ENCODE data around the gene KIF5B. TPM values are rescaled to one million over a fixed set of nuclear protein-coding genes. Genes with fewer than 3 reads are reported as not detected.

KIF5B gene
- total and polyA plus RNA-seq, 2 of the 8 experiments (the other 6 are each of a cell fraction or from before 2014, with no cell fraction given) = 9.8 to 68.4 TPM

DNA sequence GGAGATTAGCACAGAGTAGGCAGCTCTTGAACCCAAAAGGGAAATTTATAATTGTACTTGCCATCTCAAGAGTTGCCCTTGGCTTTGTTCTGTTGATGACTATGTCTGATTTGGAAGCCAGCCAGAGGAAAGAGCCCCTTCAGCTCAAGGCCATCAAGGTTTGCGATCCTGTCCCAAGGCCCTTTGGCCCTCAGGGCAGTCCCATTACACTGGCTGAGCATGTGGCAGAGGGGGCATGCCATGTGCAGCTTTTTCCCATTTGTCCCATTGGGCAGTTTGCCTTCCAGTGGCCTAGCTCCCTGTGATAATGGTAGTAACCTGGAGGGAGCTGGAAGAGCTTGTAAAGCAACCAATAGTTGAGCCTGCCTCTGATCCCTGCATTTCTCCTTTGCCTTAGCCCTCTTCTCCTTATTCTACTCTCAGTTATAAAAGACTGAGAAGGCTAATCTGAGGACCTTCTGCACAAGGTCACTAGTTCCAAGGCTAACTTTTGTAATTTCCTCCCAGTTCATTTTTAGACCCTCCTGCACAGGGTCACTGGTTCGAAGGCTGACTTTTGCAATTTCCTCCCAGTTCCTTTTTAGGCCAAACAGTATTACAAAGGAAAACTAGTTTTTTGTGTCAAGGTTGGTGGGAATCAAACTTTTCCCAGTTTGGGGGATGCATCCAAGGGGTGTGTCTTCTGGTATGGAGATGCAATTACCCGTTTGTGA is 96.6 kb downstream of the KIF5B start:
- H2AK5ac ChIP-seq (ENCODE audit: low read depth, low read length) = no peak overlapping the region
- H3K4me2 ChIP-seq (ENCODE audit: insufficient read depth in 1 of 2, low read depth in 2 of 2, low read length in 2 of 2) = no peak overlapping the region
- H3K23ac ChIP-seq (ENCODE audit: insufficient read length) = no peak overlapping the region
- CTCF ChIA-PET (ENCODE audit: partially characterized antibody) = no interaction called here
- peaks cover 7 to 9% of the 10 kb centered on the region in 2 experiments; a peak in 3 of 4 replicates for H3K9me3 ChIP-seq (ENCODE audit: insufficient read depth in 2 of 2, low read depth in 1 of 2, low read length in 1 of 2)
- H3K4ac ChIP-seq (replicated peaks; ENCODE audit: insufficient read length, low read depth, low read length) = no peak overlapping the region
- no peak for FAIRE-seq
- POLR2A ChIA-PET (ENCODE audit: partially characterized antibody) = no interaction called here
- H4K5ac ChIP-seq (ENCODE audit: insufficient read length, low read depth, low read length) = no peak overlapping the region
- H4K20me1 ChIP-seq (replicated peaks in 1 of 2; ENCODE audit: control insufficient read depth in 1 of 2, insufficient read depth in 2 of 2, low read length in 2 of 2) = no peaks in the 10 kb centered on the region
- no peak overlapping the region for H4K8ac ChIP-seq (ENCODE audit: extremely low read depth, insufficient read depth, low read length)
- no peak overlapping the region for H2BK20ac ChIP-seq (ENCODE audit: low read length)
- no peaks in the 10 kb centered on the region for H3K79me2 ChIP-seq (ENCODE audit: control insufficient read depth in 1 of 2, insufficient read depth in 2 of 2, low read length in 2 of 2)
- no peak overlapping the region for H3K56ac ChIP-seq (replicated peaks; ENCODE audit: insufficient read length, low read depth, low read length)
- H3K27me3 ChIP-seq (replicated peaks in 1 of 4; ENCODE audit: control insufficient read depth in 3 of 4, extremely low read depth in 1 of 4, insufficient read depth in 3 of 4, low read length in 3 of 4) = no peaks in the 10 kb centered on the region
- no peak overlapping the region for H3K18ac ChIP-seq (ENCODE audit: extremely low read depth, low read length)
- no peak overlapping the region for H3K9ac ChIP-seq (replicated peaks in 1 of 4; ENCODE audit: extremely low read depth in 1 of 4, low read depth in 3 of 4, low read length in 3 of 4)
- H3K27ac ChIP-seq (ENCODE audit: low read depth, low read length) = no peak overlapping the region
- WGBS, 2 experiments (ENCODE audit: extremely low coverage in 1 of 2, insufficient coverage in 1 of 2, insufficient read length in 1 of 2, insufficient replicate concordance in 2 of 2, low coverage in 1 of 2, low lambda C conversion rate in 2 of 2, missing lambda C conversion rate in 1 of 2) = 75% methylated on average over 3 of the region's 3 CpGs; no CpG with 5 or more reads in 1 of the 2 experiments
- H4K91ac ChIP-seq (replicated peaks; ENCODE audit: insufficient read length, low read length) = no peak overlapping the region
- H3K36me3 ChIP-seq (ENCODE audit: control insufficient read depth in 2 of 4, insufficient read depth in 4 of 4, low read length in 3 of 4) = no peaks in the 10 kb centered on the region
- H2AFZ ChIP-seq (ENCODE audit: low read length) = no peak overlapping the region
- DNase-seq (ENCODE audit: low read depth in 1 of 2, low spot score in 2 of 2) = no peak
- H2BK5ac ChIP-seq (ENCODE audit: low read depth, low read length) = no peak overlapping the region
- no peak overlapping the region for H3K4me3 ChIP-seq (ENCODE audit: extremely low read depth in 1 of 4, insufficient read depth in 2 of 4, low read depth in 3 of 4, low read length in 4 of 4)
- H3K14ac ChIP-seq (ENCODE audit: insufficient read length) = no peak overlapping the region
- H3K79me1 ChIP-seq (ENCODE audit: low read depth, low read length) = no peaks in the 10 kb centered on the region
- no peak overlapping the region for H2BK15ac ChIP-seq (ENCODE audit: low read length)
- H2BK12ac ChIP-seq (ENCODE audit: low read depth, low read length) = no peak overlapping the region
- H3K23me2 ChIP-seq (ENCODE audit: low read depth, low read length) = no peaks in the 10 kb centered on the region
- H3K4me1 ChIP-seq (replicated peaks in 1 of 4; ENCODE audit: control insufficient read depth in 3 of 4, insufficient read depth in 4 of 4, low read length in 3 of 4) = no peaks in the 10 kb centered on the region
- no peak overlapping the region for H2BK120ac ChIP-seq (replicated peaks; ENCODE audit: low read depth, low read length)
- TF ChIP-seq TBP (IDR thresholded peaks at IDR 0.05; ENCODE audit: low read depth, low read length) (no peak), HDAC2 (IDR thresholded peaks at IDR 0.05; ENCODE audit: borderline replicate concordance in 1 of 2, low read depth in 2 of 2, low read length in 2 of 2) (no peak), TAF1 (IDR thresholded peaks at IDR 0.05; ENCODE audit: low read depth, low read length) (no peak), SIX5 (IDR thresholded peaks at IDR 0.05; ENCODE audit: low read depth, low read length) (no peak), SRF (IDR thresholded peaks at IDR 0.05; ENCODE audit: low read depth, low read length) (no peak), POLR2AphosphoS5 (IDR thresholded peaks at IDR 0.05; ENCODE audit: low read depth, low read length) (no peak), KDM4A (IDR thresholded peaks at IDR 0.05; ENCODE audit: low read depth, low read length, severe bottlenecking) (no peak), CREB1 (IDR thresholded peaks at IDR 0.05) (no peak), MAFK (IDR thresholded peaks at IDR 0.05; ENCODE audit: low read depth, low read length) (no peak), TAF7 (optimal IDR thresholded peaks at IDR 0.05; ENCODE audit: borderline replicate concordance, low read depth, low read length) (no peak), SP1 (IDR thresholded peaks at IDR 0.05; ENCODE audit: low read depth, low read length) (no peak), RFX5 (IDR thresholded peaks at IDR 0.05; ENCODE audit: borderline replicate concordance, low read depth, low read length) (no peak)
